Measurements from ENCODE around the gene CAMK2B.

DNA sequence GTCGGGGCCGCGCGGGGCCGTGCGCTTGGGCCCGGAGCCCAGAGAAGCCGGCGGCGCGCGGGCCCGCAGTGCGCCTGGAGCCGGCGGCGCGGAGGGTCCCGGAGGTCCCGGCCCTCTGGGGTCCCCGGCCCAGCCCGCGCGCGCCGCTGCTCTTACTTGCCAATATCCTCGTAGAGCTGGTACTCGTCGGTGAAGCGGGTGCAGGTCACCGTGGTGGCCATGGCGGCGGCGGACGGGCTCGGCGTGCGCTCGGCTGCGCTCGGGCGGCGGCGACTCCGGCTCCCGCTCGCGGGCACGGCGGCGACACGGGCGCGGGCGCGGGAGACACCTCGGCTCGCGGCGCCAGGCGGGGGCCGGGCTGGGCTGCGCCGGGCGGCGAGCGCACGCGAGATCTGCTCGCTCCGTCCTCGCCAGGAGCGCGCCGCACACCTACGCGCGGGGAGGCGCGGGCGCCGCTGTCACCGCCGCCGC lies at the start of gene CAMK2B:
- TF ChIP-seq, protein P1, sequence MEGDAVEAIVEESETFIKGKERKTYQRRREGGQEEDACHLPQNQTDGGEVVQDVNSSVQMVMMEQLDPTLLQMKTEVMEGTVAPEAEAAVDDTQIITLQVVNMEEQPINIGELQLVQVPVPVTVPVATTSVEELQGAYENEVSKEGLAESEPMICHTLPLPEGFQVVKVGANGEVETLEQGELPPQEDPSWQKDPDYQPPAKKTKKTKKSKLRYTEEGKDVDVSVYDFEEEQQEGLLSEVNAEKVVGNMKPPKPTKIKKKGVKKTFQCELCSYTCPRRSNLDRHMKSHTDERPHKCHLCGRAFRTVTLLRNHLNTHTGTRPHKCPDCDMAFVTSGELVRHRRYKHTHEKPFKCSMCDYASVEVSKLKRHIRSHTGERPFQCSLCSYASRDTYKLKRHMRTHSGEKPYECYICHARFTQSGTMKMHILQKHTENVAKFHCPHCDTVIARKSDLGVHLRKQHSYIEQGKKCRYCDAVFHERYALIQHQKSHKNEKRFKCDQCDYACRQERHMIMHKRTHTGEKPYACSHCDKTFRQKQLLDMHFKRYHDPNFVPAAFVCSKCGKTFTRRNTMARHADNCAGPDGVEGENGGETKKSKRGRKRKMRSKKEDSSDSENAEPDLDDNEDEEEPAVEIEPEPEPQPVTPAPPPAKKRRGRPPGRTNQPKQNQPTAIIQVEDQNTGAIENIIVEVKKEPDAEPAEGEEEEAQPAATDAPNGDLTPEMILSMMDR (IDR thresholded peaks at IDR 0.05; ENCODE audit: poor library complexity), result no peak
- TF ChIP-seq EZH2phosphoT487 (IDR thresholded peaks at IDR 0.05; ENCODE audit: low read depth, severe bottlenecking, unreplicated experiment), result no peak

Data from hepatocyte (in vitro differentiated cells).